Panc1 (cell line): ENCODE measurements around the gene OR2B2. TPM values are rescaled to one million over a fixed set of nuclear protein-coding genes. Genes with fewer than 3 reads are reported as not detected.
A peak's percentile ranks its signal among the peaks of the same experiment; 100 is the strongest.

Experiments used
- ATAC-seq: fragments of 200-7000 bp; cut with Tn5 transposase; 2 replicates; pipeline ENCODE4 v1.9.1; 2020; ENCODE audit warnings: mild to moderate bottlenecking, moderate library complexity
- BruUV-seq: library from RNA; stranded (reverse); fragments of 400-500 nt; replicated peaks from 2 replicates; lab custom pipeline; 2021; lab: Mats Ljungman, UMichigan
- CTCF ChIA-PET: fragments of 300-600 bp; sonication (Branson Sonifier 250); formaldehyde crosslinking; loops from one replicate; lab custom pipeline; 2022; ENCODE audit warnings: antibody characterized with exemption; lab: Charles Lee
- POLR2A ChIA-PET: fragments of 300-600 bp; sonication (Branson Sonifier 250); formaldehyde crosslinking; loops from one replicate; lab custom pipeline; 2022; ENCODE audit warnings: antibody characterized with exemption; lab: Charles Lee
- DNase-seq: peaks from one replicate; pipeline ENCODE4 v3.0.0-alpha.2; 2010; ENCODE audit warnings: low read depth, low spot score
- H3K27ac ChIP-seq: 2 replicates; pipeline ENCODE4 v1.5.1; 2011; ENCODE audit warnings: mild to moderate bottlenecking, low read length, inconsistent platforms
- H3K27me3 ChIP-seq: fragments of 200-500 bp; sonication (Bioruptor generic); 2 replicates; pipeline ENCODE4 v1.6.0; 2014; ENCODE audit warnings: low read length, inconsistent platforms; ENCODE audit not compliant: control insufficient read depth, insufficient read depth
- H3K36me3 ChIP-seq: fragments of 200-500 bp; sonication (Bioruptor generic); 2 replicates; pipeline ENCODE4 v1.5.1; 2014; ENCODE audit warnings: inconsistent platforms, mild to moderate bottlenecking, low read length, moderate library complexity; ENCODE audit not compliant: control insufficient read depth, insufficient read depth
- H3K4me1 ChIP-seq: 2 replicates; pipeline ENCODE4 v1.5.1; 2011; ENCODE audit warnings: inconsistent platforms, mild to moderate bottlenecking, low read length, moderate library complexity; ENCODE audit not compliant: control insufficient read depth, insufficient read depth
- H3K4me3 ChIP-seq, 2 experiments: 2 replicates each; pipeline ENCODE4 v1.5.1; 2011 to 2012; ENCODE audit warnings: low read depth in 2 of 2, low read length in 2 of 2, mild to moderate bottlenecking in 2 of 2, inconsistent platforms in 1 of 2, moderate library complexity in 1 of 2
- H3K9me3 ChIP-seq: fragments of 200-500 bp; sonication (Bioruptor generic); 2 replicates; pipeline ENCODE4 v1.5.1; 2014; ENCODE audit warnings: low read depth, mild to moderate bottlenecking, inconsistent platforms, low read length, moderate library complexity; ENCODE audit not compliant: control insufficient read depth, insufficient read depth
- POLR2AphosphoS5 ChIP-seq: IDR thresholded peaks from 2 replicates; pipeline ENCODE4 v1.6.1; 2012; ENCODE audit warnings: mild to moderate bottlenecking, low read depth, low read length, moderate library complexity
- SIN3A ChIP-seq: IDR thresholded peaks from 2 replicates; pipeline ENCODE4 v1.6.1; 2012; ENCODE audit warnings: low read depth, mild to moderate bottlenecking, low read length, moderate library complexity, borderline replicate concordance; ENCODE audit not compliant: insufficient read depth
- TCF7L2 ChIP-seq: IDR thresholded peaks from 2 replicates; pipeline ENCODE4 v1.6.1; 2011; ENCODE audit warnings: mild to moderate bottlenecking, low read depth, low read length, inconsistent platforms
- in situ Hi-C: cut with HindIII; loops from 2 replicates; pipeline ENCODE4 v1.10.0; 2016; ENCODE audit warnings: low sequenced_read_pairs, low pct_unique_long_range_greater_than_20kb
- intact Hi-C: fragments of 100-400 bp; cut with micrococcal nuclease; formaldehyde crosslinking; loops from one replicate; pipeline ENCODE4 v1.10.0; 2022; ENCODE audit not compliant: unreplicated experiment
- total RNA-seq: library from RNA; stranded (reverse); gene quantifications from one replicate; pipeline ENCODE4 v1.2.1, GENCODE V29; 2021; ENCODE audit not compliant: unreplicated experiment
- TF ChIP-seq, protein P1 (sequence below): fragments of 450-650 bp; IDR thresholded peaks from 2 replicates; pipeline ENCODE4 v1.5.1; 2017; ENCODE audit warnings: mild to moderate bottlenecking
- TF ChIP-seq, protein P2 (sequence below), 2 experiments: IDR thresholded peaks; 2 replicates each; pipeline ENCODE4 v1.6.1; 2011 to 2012; ENCODE audit warnings: low read depth in 2 of 2, control low read depth in 1 of 2, low read length in 1 of 2, mild to moderate bottlenecking in 1 of 2, moderate library complexity in 1 of 2; ENCODE audit not compliant: insufficient read depth in 1 of 2

The OR2B2 gene
- total RNA-seq, 1 experiment from 2014 or later: not detected

DNA sequence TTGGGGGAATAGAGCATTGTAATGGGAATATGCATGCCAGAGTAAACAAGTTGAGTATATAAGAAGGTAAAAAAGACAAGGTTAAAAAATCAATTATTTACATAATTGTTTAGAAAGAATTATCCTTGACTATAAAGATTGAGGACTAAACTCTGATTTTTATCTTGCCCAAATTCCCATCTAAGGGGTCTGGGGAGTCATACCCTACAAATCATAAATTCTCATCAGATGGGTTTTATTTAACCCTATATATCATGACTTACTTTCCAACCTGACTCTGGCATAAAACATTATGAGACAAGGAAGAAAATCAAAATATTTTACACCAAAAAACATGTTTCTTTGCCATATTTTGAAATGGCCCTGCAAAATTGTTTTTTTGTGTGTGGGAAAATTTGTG is 12.7 kb downstream of the OR2B2 start:
- no TSS peak for BruUV-seq
- no peaks in the 10 kb centered on the region for H3K27me3 ChIP-seq
- intact Hi-C loops: no loop called here
- TF ChIP-seq, protein P1, sequence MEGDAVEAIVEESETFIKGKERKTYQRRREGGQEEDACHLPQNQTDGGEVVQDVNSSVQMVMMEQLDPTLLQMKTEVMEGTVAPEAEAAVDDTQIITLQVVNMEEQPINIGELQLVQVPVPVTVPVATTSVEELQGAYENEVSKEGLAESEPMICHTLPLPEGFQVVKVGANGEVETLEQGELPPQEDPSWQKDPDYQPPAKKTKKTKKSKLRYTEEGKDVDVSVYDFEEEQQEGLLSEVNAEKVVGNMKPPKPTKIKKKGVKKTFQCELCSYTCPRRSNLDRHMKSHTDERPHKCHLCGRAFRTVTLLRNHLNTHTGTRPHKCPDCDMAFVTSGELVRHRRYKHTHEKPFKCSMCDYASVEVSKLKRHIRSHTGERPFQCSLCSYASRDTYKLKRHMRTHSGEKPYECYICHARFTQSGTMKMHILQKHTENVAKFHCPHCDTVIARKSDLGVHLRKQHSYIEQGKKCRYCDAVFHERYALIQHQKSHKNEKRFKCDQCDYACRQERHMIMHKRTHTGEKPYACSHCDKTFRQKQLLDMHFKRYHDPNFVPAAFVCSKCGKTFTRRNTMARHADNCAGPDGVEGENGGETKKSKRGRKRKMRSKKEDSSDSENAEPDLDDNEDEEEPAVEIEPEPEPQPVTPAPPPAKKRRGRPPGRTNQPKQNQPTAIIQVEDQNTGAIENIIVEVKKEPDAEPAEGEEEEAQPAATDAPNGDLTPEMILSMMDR: no peak
- no peak for TF ChIP-seq SIN3A
- H3K9me3 ChIP-seq: no peaks in the 10 kb centered on the region
- H3K36me3 ChIP-seq: peaks cover 2% of the 10 kb centered on the region; the same call in 1 of the 2 replicates
- ATAC-seq (no peak), DNase-seq (no peak)
- H3K4me1 ChIP-seq: peaks cover 21% of the 10 kb centered on the region
- in situ Hi-C loops: no loop called here
- ChIA-PET CTCF (no interaction called here), POLR2A (interaction anchor here (1.0 kb wide), 1 partner anchor 238 kb away, joined by 3 read pairs; no protein-coding TSS in a partner anchor)
- no peak overlapping the region for H3K27ac ChIP-seq
- H3K4me3 ChIP-seq: no peak overlapping the region

DNA sequence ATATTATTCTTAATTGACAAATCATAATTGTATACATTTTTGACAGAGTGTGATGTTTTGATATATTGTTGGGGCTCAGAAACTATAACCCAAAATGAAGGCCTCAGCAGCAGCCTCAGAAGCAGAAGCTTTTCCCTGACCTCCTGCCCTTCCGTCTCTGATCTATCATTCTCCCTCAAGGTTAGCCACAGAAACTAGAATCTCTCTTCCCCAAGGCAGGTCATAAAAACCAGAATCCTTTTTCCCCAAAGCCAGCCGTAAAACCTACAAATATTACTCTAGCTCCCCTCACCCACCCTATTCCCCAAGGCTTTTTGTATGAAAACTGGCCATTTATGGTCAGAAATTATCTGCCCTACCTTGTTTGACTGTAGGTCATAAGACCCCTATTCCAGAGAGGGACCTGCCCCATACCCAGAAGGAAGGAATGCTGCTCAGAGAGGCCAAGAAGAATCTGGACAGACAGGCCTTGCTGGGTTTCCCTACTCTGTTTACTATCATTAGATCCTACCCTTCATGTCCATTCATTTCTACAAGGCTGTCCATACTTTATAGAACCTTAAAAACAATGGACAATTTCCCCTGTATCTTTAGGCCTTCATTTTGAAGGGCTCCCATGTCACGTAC is 14.5 kb downstream of the OR2B2 start:
- intact Hi-C loops: no loop called here
- Histone ChIP-seq H3K36me3 (peaks cover 5% of the 10 kb centered on the region; the same call in 1 of the 2 replicates), H3K4me3 (no peak overlapping the region), H3K4me1 (peaks cover 21% of the 10 kb centered on the region), H3K27ac (peak overlapping the region; percentile 25; the same call in 1 of the 2 replicates), H3K27me3 (no peaks in the 10 kb centered on the region), H3K9me3 (no peaks in the 10 kb centered on the region)
- POLR2A ChIA-PET: interaction anchor here (0.6 to 5.2 kb wide), 5 partner anchors 26 to 218 kb away, joined by 3 to 95 read pairs (median 3); a partner anchor contains a TSS
- CTCF ChIA-PET: no interaction called here
- in situ Hi-C loops: no loop called here
- TF ChIP-seq, protein P2, sequence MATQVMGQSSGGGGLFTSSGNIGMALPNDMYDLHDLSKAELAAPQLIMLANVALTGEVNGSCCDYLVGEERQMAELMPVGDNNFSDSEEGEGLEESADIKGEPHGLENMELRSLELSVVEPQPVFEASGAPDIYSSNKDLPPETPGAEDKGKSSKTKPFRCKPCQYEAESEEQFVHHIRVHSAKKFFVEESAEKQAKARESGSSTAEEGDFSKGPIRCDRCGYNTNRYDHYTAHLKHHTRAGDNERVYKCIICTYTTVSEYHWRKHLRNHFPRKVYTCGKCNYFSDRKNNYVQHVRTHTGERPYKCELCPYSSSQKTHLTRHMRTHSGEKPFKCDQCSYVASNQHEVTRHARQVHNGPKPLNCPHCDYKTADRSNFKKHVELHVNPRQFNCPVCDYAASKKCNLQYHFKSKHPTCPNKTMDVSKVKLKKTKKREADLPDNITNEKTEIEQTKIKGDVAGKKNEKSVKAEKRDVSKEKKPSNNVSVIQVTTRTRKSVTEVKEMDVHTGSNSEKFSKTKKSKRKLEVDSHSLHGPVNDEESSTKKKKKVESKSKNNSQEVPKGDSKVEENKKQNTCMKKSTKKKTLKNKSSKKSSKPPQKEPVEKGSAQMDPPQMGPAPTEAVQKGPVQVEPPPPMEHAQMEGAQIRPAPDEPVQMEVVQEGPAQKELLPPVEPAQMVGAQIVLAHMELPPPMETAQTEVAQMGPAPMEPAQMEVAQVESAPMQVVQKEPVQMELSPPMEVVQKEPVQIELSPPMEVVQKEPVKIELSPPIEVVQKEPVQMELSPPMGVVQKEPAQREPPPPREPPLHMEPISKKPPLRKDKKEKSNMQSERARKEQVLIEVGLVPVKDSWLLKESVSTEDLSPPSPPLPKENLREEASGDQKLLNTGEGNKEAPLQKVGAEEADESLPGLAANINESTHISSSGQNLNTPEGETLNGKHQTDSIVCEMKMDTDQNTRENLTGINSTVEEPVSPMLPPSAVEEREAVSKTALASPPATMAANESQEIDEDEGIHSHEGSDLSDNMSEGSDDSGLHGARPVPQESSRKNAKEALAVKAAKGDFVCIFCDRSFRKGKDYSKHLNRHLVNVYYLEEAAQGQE (IDR thresholded peaks at IDR 0.05; ENCODE audit: insufficient read depth in 1 of 2, low read depth in 2 of 2, low read length in 1 of 2): no peak
- no peak for TF ChIP-seq POLR2AphosphoS5
- TF ChIP-seq SIN3A: no peak
- ATAC-seq (no peak), DNase-seq (no peak)
- BruUV-seq: no TSS peak

DNA sequence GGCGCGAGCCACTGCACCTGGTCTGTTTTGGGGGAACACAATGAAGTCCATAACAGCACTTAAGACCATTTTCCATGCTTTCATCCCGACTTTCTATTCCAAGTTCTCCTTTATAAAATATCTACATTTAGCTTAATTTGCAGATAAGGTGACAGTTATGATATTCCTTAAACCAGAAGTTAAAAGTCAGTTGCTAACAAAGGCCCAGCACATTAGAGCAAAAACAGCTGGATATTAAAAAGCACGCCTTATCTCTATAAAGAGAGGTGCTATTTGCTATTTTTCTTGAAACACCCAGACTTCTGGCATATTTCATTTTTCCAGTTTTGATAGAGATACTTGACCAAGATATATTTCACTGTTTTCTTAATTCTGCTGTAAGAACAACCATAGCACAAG is 15.8 kb downstream of the OR2B2 start:
- H3K4me1 ChIP-seq: peaks cover 18% of the 10 kb centered on the region

More for the DNA sequence above, 15.8 kb downstream of the OR2B2 start:
- ChIA-PET CTCF (interaction anchor here (0.7 kb wide), 1 partner anchor 30 kb away, joined by 3 read pairs; no protein-coding TSS in a partner anchor), POLR2A (interaction anchor here (0.5 to 5.2 kb wide), 5 partner anchors 15 to 87 kb away, joined by 3 to 95 read pairs (median 4); a partner anchor contains a TSS)
- TF ChIP-seq SIN3A: no peak
- TF ChIP-seq, protein P2 (IDR thresholded peaks at IDR 0.05; ENCODE audit: insufficient read depth in 1 of 2, low read depth in 2 of 2, low read length in 1 of 2): no peak
- TF ChIP-seq, protein P1: no peak
- TF ChIP-seq POLR2AphosphoS5: no peak
- TF ChIP-seq TCF7L2: no peak
- BruUV-seq: no TSS peak
- in situ Hi-C loops (no loop called here), intact Hi-C loops (no loop called here)
- H3K27me3 ChIP-seq: no peaks in the 10 kb centered on the region
- peaks cover 5% of the 10 kb centered on the region; the same call in 1 of the 2 replicates for H3K36me3 ChIP-seq
- DNase-seq (no peak), ATAC-seq (no peak)
- no peaks in the 10 kb centered on the region for H3K9me3 ChIP-seq
- peak overlapping the region; percentile 98 for H3K27ac ChIP-seq
- peak overlapping the region; percentile 87 to 90 for H3K4me3 ChIP-seq
